Fibroblast of lung (primary cell): ENCODE data around the gene SERPINB11.
"Not testable (repeated sequence)": the region's sequence is repeated elsewhere in the genome, so short reads cannot be mapped to it uniquely, and the experiment has no call there.

Experiments used
- EZH2 ChIP-seq: IDR thresholded peaks from 2 replicates; pipeline ENCODE4 v1.5.1; 2012; ENCODE audit warnings: low read length, control low read depth, mild to moderate bottlenecking; ENCODE audit errors: missing control alignments
- TF ChIP-seq, protein P1 (sequence below), 2 donors: IDR thresholded peaks in 1 of 2; conservative IDR thresholded peaks in 1 of 2; 1 replicate in 1 of 2; 2 replicates in 1 of 2; pipeline ENCODE4 v1.5.1; 2011 to 2012; ENCODE audit warnings: low read length in 2 of 2, control low read depth in 1 of 2, inconsistent platforms in 1 of 2, low read depth in 1 of 2, mild to moderate bottlenecking in 1 of 2

DNA sequence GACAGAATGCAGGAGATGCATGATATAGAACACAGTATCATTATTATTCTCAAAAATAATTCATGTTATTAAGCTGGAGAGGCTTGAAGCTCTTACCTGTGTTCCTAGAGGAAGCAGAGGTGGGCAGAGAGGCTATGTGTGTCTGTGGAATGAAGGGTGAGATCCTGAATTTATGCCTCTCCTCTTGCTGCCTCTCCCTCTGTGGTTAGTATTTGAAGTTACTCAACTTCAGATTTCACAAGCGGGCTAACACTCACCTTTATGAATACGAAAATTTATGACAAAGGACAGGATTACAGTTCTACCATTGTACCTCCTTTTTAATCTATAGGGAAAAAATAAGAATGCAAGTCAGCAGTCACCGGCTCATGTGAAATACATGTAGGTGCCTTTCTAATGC, 41.0 kb upstream of the SERPINB11 start, which contains the start of gene SERPINB3:
- TF ChIP-seq, protein P1, sequence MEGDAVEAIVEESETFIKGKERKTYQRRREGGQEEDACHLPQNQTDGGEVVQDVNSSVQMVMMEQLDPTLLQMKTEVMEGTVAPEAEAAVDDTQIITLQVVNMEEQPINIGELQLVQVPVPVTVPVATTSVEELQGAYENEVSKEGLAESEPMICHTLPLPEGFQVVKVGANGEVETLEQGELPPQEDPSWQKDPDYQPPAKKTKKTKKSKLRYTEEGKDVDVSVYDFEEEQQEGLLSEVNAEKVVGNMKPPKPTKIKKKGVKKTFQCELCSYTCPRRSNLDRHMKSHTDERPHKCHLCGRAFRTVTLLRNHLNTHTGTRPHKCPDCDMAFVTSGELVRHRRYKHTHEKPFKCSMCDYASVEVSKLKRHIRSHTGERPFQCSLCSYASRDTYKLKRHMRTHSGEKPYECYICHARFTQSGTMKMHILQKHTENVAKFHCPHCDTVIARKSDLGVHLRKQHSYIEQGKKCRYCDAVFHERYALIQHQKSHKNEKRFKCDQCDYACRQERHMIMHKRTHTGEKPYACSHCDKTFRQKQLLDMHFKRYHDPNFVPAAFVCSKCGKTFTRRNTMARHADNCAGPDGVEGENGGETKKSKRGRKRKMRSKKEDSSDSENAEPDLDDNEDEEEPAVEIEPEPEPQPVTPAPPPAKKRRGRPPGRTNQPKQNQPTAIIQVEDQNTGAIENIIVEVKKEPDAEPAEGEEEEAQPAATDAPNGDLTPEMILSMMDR (conservative IDR thresholded peaks at IDR 0.05 in 1 of 2, IDR thresholded peaks at IDR 0.05 in 1 of 2; ENCODE audit: low read depth in 1 of 2, low read length in 2 of 2) = not testable (repeated sequence)
- not testable (repeated sequence) for TF ChIP-seq EZH2
